Naive B cell (primary cell): ENCODE results near the gene GP1BA. TPM values are rescaled to one million over a fixed set of nuclear protein-coding genes. Genes with fewer than 3 reads are reported as not detected.
A peak's percentile ranks its signal among the peaks of the same experiment; 100 is the strongest.
"Not testable (repeated sequence)": the region's sequence is repeated elsewhere in the genome, so short reads cannot be mapped to it uniquely, and the experiment has no call there.

ENCODE experiments used
- ATAC-seq, 2 donors: fragments of 150-1000 bp; cut with Tn5 transposase; 2 replicates each; pipeline ENCODE4 v1.10.0; 2021; ENCODE audit warnings: low read depth in 2 of 2, mild to moderate bottlenecking in 2 of 2, moderate library complexity in 2 of 2
- DNase-seq: peaks from one replicate; pipeline ENCODE4 v3.0.0; 2022
- H3K27ac Mint-ChIP-seq, 6 donors: one replicate each; pipeline ENCODE4 v1.8.0; 2020 to 2022; ENCODE audit warnings: mild to moderate bottlenecking in 6 of 6, mixed read lengths in 6 of 6, moderate library complexity in 5 of 6, inconsistent platforms in 2 of 6
- H3K27me3 Mint-ChIP-seq, 3 donors: one replicate each; pipeline ENCODE4 v1.8.0; 2021 to 2022; ENCODE audit warnings: mixed read lengths in 3 of 3, mild to moderate bottlenecking in 1 of 3
- H3K36me3 Mint-ChIP-seq, 2 donors: one replicate each; pipeline ENCODE4 v1.8.0; 2020 to 2022; ENCODE audit warnings: mixed read lengths in 2 of 2, inconsistent platforms in 1 of 2, mild to moderate bottlenecking in 1 of 2
- H3K4me1 Mint-ChIP-seq, 3 donors: one replicate each; pipeline ENCODE4 v1.8.0; 2020 to 2022; ENCODE audit warnings: mixed read lengths in 3 of 3, inconsistent platforms in 1 of 3, mild to moderate bottlenecking in 1 of 3, moderate library complexity in 1 of 3
- H3K4me3 Mint-ChIP-seq, 8 donors: one replicate each; pipeline ENCODE4 v1.8.0; 2020 to 2022; ENCODE audit warnings: mild to moderate bottlenecking in 8 of 8, mixed read lengths in 8 of 8, moderate library complexity in 8 of 8, inconsistent platforms in 2 of 8
- H3K9me3 Mint-ChIP-seq, 7 donors: one replicate each; pipeline ENCODE4 v1.8.0; 2020 to 2022; ENCODE audit warnings: mixed read lengths in 7 of 7, mild to moderate bottlenecking in 5 of 7, inconsistent platforms in 2 of 7, moderate library complexity in 1 of 7
- polyA plus RNA-seq, 6 donors: library from polyadenylated mRNA; unstranded; fragments of 300-500 nt; fragmentation: Illumina TruSeq; gene quantifications; one replicate each; pipeline ENCODE4 v1.2.3, GENCODE V29; 2021; ENCODE audit warnings: low read depth in 6 of 6

GP1BA gene
- polyA plus RNA-seq, 6 donors from 2014 or later: 0.42 to 1.00 (median 0.56) TPM; not detected in 2

- Mint-ChIP-seq H3K36me3 (peaks cover 0 to 21% of the 10 kb centered on the region in 2 donors), H3K27ac (no peak overlapping the region), H3K9me3 (peaks cover 0 to 2% (median 0%) of the 10 kb centered on the region in 7 donors), H3K4me1 (peaks cover 14 to 31% (median 23%) of the 10 kb centered on the region in 3 donors), H3K27me3 (peaks cover 0 to 18% (median 5%) of the 10 kb centered on the region in 3 donors), H3K4me3 (no peak overlapping the region)
- no peak for DNase-seq
- no peak for ATAC-seq
Measured at GRCh38 chr17:4897198-4897687, 34.8 kb upstream of the GP1BA start.

GRCh38 chr17:4897785-4898184 lies 34.3 kb upstream of the GP1BA start:
- Mint-ChIP-seq H3K27ac (peak overlapping the region in 3 of 6 donors; percentile 24 to 79 (median 56)), H3K4me1 (peaks cover 20 to 35% (median 29%) of the 10 kb centered on the region in 3 donors), H3K36me3 (peaks cover 0 to 21% of the 10 kb centered on the region in 2 donors), H3K9me3 (peaks cover 0 to 2% (median 0%) of the 10 kb centered on the region in 7 donors), H3K27me3 (peaks cover 0 to 18% (median 8%) of the 10 kb centered on the region in 3 donors), H3K4me3 (peak overlapping the region in 3 of 8 donors; percentile 77 to 88 (median 79))
- no peak for DNase-seq
- ATAC-seq: no peak

GRCh38 chr17:4898351-4898750 lies 33.7 kb upstream of the GP1BA start:
- H3K27me3 Mint-ChIP-seq: peaks cover 0 to 18% (median 10%) of the 10 kb centered on the region in 3 donors
- peaks cover 0 to 21% of the 10 kb centered on the region in 2 donors for H3K36me3 Mint-ChIP-seq
- H3K9me3 Mint-ChIP-seq: peaks cover 0 to 2% (median 0%) of the 10 kb centered on the region in 7 donors

GRCh38 chr17:4898927-4899326 lies 33.1 kb upstream of the GP1BA start:
- DNase-seq (no peak), ATAC-seq (no peak)
- H3K27ac Mint-ChIP-seq: peak overlapping the region in 4 of 6 donors; percentile 60 to 98 (median 95)
- peaks cover 30 to 46% (median 38%) of the 10 kb centered on the region in 3 donors for H3K4me1 Mint-ChIP-seq
- peak overlapping the region; percentile 77 to 95 (median 87) for H3K4me3 Mint-ChIP-seq
- H3K36me3 Mint-ChIP-seq: peaks cover 0 to 21% of the 10 kb centered on the region in 2 donors
- peaks cover 0 to 18% (median 15%) of the 10 kb centered on the region in 3 donors for H3K27me3 Mint-ChIP-seq
- H3K9me3 Mint-ChIP-seq: no peaks in the 10 kb centered on the region

More at GRCh38 chr17:4898351-4898750, 33.7 kb upstream of the GP1BA start:
- no peak for ATAC-seq
- Mint-ChIP-seq H3K27ac (peak overlapping the region; percentile 56 to 93 (median 74)), H3K4me1 (peaks cover 25 to 41% (median 35%) of the 10 kb centered on the region in 3 donors), H3K4me3 (peak overlapping the region; percentile 77 to 92 (median 80))
- no peak for DNase-seq

GRCh38 chr17:4899341-4900230 lies 32.5 kb upstream of the GP1BA start, which contains the start of gene C17orf107:
Gene C17orf107 (plus strand): TSS chr17:4899536. CDS start chr17:4899763, 227 bp downstream.
- H3K4me3 Mint-ChIP-seq: peak within 1 kb of the TSS; percentile 77 to 95 (median 94)
- H3K9me3 Mint-ChIP-seq: no peaks in the 10 kb centered on the region
- peak; percentile 63 to 75 for ATAC-seq
- peaks cover 30 to 46% (median 38%) of the 10 kb centered on the region in 3 donors for H3K4me1 Mint-ChIP-seq
- peak; percentile 97 for DNase-seq
- peaks cover 0 to 18% (median 15%) of the 10 kb centered on the region in 3 donors for H3K27me3 Mint-ChIP-seq
- H3K36me3 Mint-ChIP-seq: peaks cover 0 to 21% of the 10 kb centered on the region in 2 donors
- peak within 1 kb of the TSS; percentile 97 to 99 (median 98) for H3K27ac Mint-ChIP-seq

- peak; percentile 73 for DNase-seq
- Mint-ChIP-seq H3K27ac (peak overlapping the region; percentile 93 to 99 (median 98)), H3K27me3 (peaks cover 0 to 20% (median 18%) of the 10 kb centered on the region in 3 donors), H3K36me3 (peaks cover 0 to 18% of the 10 kb centered on the region in 2 donors), H3K4me3 (peak overlapping the region; percentile 77 to 95 (median 92)), H3K4me1 (peaks cover 30 to 46% (median 38%) of the 10 kb centered on the region in 3 donors), H3K9me3 (no peaks in the 10 kb centered on the region)
- ATAC-seq: peak; percentile 52 to 60
Measured at GRCh38 chr17:4900231-4901107, 31.6 kb upstream of the GP1BA start.

- ATAC-seq: peak in 1 of 2 donors; percentile 1
- H3K27me3 Mint-ChIP-seq: peaks cover 7 to 24% (median 23%) of the 10 kb centered on the region in 3 donors
- H3K27ac Mint-ChIP-seq: peak overlapping the region; percentile 87 to 98 (median 94)
- H3K36me3 Mint-ChIP-seq: peaks cover 0 to 11% of the 10 kb centered on the region in 2 donors
- no peaks in the 10 kb centered on the region for H3K9me3 Mint-ChIP-seq
- peaks cover 33 to 46% (median 38%) of the 10 kb centered on the region in 3 donors for H3K4me1 Mint-ChIP-seq
- no peak for DNase-seq
- H3K4me3 Mint-ChIP-seq: peak overlapping the region; percentile 77 to 95 (median 88)
Measured at GRCh38 chr17:4901108-4901647, 30.9 kb upstream of the GP1BA start.

GRCh38 chr17:4901648-4902344 lies 30.3 kb upstream of the GP1BA start:
- Mint-ChIP-seq H3K4me1 (peaks cover 33 to 46% (median 38%) of the 10 kb centered on the region in 3 donors), H3K4me3 (peak overlapping the region in 7 of 8 donors; percentile 78 to 95 (median 89)), H3K27me3 (peaks cover 7 to 25% (median 23%) of the 10 kb centered on the region in 3 donors), H3K36me3 (peaks cover 0 to 8% of the 10 kb centered on the region in 2 donors), H3K9me3 (no peaks in the 10 kb centered on the region), H3K27ac (peak overlapping the region; percentile 75 to 98 (median 90))
- DNase-seq: peak; percentile 24
- ATAC-seq: peak in 1 of 2 donors; percentile 34

GRCh38 chr17:4902540-4902939 lies 29.5 kb upstream of the GP1BA start:
- ATAC-seq (no peak), DNase-seq (no peak)
- H3K4me1 Mint-ChIP-seq: peaks cover 33 to 46% (median 38%) of the 10 kb centered on the region in 3 donors
- peak overlapping the region in 6 of 8 donors; percentile 7 to 88 (median 68) for H3K4me3 Mint-ChIP-seq
- no peaks in the 10 kb centered on the region for H3K9me3 Mint-ChIP-seq
- H3K36me3 Mint-ChIP-seq: peaks cover 0 to under 1% of the 10 kb centered on the region in 2 donors
- H3K27me3 Mint-ChIP-seq: peaks cover 7 to 25% (median 23%) of the 10 kb centered on the region in 3 donors
- H3K27ac Mint-ChIP-seq: peak overlapping the region; percentile 57 to 98 (median 84)

GRCh38 chr17:4903051-4903818 lies 28.8 kb upstream of the GP1BA start, which contains the start of gene CHRNE:
Gene CHRNE (minus strand): TSS chr17:4903098. CDS start chr17:4903063, 35 bp downstream.
- Mint-ChIP-seq H3K27ac (peak within 1 kb of the TSS; percentile 68 to 98 (median 88)), H3K36me3 (no peaks in the 10 kb centered on the region), H3K9me3 (no peaks in the 10 kb centered on the region), H3K4me3 (peak within 1 kb of the TSS; percentile 55 to 88 (median 72)), H3K4me1 (peaks cover 33 to 40% (median 37%) of the 10 kb centered on the region in 3 donors), H3K27me3 (peaks cover 7 to 23% (median 22%) of the 10 kb centered on the region in 3 donors)
- DNase-seq: peak; percentile 73
- peak in 1 of 2 donors; percentile 17 for ATAC-seq

GRCh38 chr17:4906642-4907041 lies 25.4 kb upstream of the GP1BA start:
- H3K36me3 Mint-ChIP-seq, DNase-seq, H3K27ac Mint-ChIP-seq, H3K9me3 Mint-ChIP-seq, H3K4me3 Mint-ChIP-seq, ATAC-seq: not testable (repeated sequence)
- Mint-ChIP-seq H3K4me1 (peaks cover 15 to 22% (median 20%) of the 10 kb centered on the region in 3 donors), H3K27me3 (peaks cover 15 to 19% (median 16%) of the 10 kb centered on the region in 3 donors)
